A549 (cell line): Measurements from ENCODE around the gene PEX11B. TPM values are rescaled to one million over a fixed set of nuclear protein-coding genes. Genes with fewer than 3 reads are reported as not detected.

Experiments used
- ATAC-seq, 2 experiments: fragments of 200-7000 bp in 1 of 2; fragments of >200 bp in 1 of 2; cut with Nextera tagmentation in 1 of 2; cut with Tn5 transposase in 1 of 2; 3 replicates each; pipeline versions ENCODE4 v1.8.0 to v1.9.1; 2018 to 2020; ENCODE audit warnings: mild to moderate bottlenecking in 1 of 2, moderate library complexity in 1 of 2
- CTCF ChIA-PET: fragments of 300-600 bp; sonication (Branson Sonifier 250); formaldehyde crosslinking; extraction: SDS; loops from one replicate; lab custom pipeline; 2021; ENCODE audit warnings: antibody characterized with exemption, inconsistent platforms; lab: Yijun Ruan, JAX
- POLR2A ChIA-PET: fragments of 350-600 bp; formaldehyde crosslinking; extraction: SDS; loops from one replicate; lab custom pipeline; 2021; ENCODE audit warnings: antibody characterized with exemption, inconsistent platforms; lab: Yijun Ruan, JAX
- DNase-seq, 2 experiments: peaks; one replicate each; pipeline versions ENCODE4 v3.0.0 to v3.0.0-alpha.2; 2011 to 2016; ENCODE audit warnings: low read depth in 1 of 2, low spot score in 1 of 2
- FAIRE-seq: peaks from 2 replicates; lab custom pipeline; 2011; peaks lifted over from hg19 to GRCh38; lab: Jason Lieb, UNC
- H3K27ac ChIP-seq, 2 experiments: fragments of >200 bp; sonication (Bioruptor Twin); formaldehyde crosslinking; 3 replicates each; pipeline ENCODE4 v1.5.1; 2016 to 2017
- H3K4me1 ChIP-seq: fragments of >200 bp; sonication (Bioruptor Twin); formaldehyde crosslinking; 3 replicates; pipeline ENCODE4 v1.6.1; 2016
- H3K4me2 ChIP-seq: fragments of >200 bp; sonication (Bioruptor Twin); formaldehyde crosslinking; 3 replicates; pipeline ENCODE4 v1.6.1; 2016
- H3K4me3 ChIP-seq: fragments of >200 bp; sonication (Bioruptor Twin); formaldehyde crosslinking; 3 replicates; pipeline ENCODE4 v1.5.1; 2016
- H3K9me3 ChIP-seq: fragments of >200 bp; sonication (Bioruptor Twin); formaldehyde crosslinking; 3 replicates; pipeline ENCODE4 v1.6.1; 2016
- BHLHE40 ChIP-seq: IDR thresholded peaks from 2 replicates; pipeline ENCODE4 v1.6.1; 2012; ENCODE audit warnings: low read depth, low read length, inconsistent platforms
- CEBPB ChIP-seq, 2 experiments: fragments of >200 bp in 1 of 2; sonication (Bioruptor Twin) in 1 of 2; formaldehyde crosslinking in 1 of 2; IDR thresholded peaks; 2 replicates each; pipeline ENCODE4 v1.6.1; 2012 to 2016
- CHD2 ChIP-seq: fragments of 150-350 bp; IDR thresholded peaks from 2 replicates; pipeline ENCODE4 v1.6.1; 2014; ENCODE audit warnings: low read length; ENCODE audit not compliant: partially characterized antibody
- E2F6 ChIP-seq: IDR thresholded peaks from 2 replicates; pipeline ENCODE4 v1.6.1; 2012; ENCODE audit warnings: low read depth, borderline replicate concordance
- EP300 ChIP-seq, 2 experiments: fragments of >200 bp; sonication (Bioruptor Twin); formaldehyde crosslinking; IDR thresholded peaks; 2 replicates in 1 of 2; 3 replicates in 1 of 2; pipeline ENCODE4 v1.6.1; 2016 to 2017
- FOSB ChIP-seq: fragments of 250-450 bp; sonication (Bioruptor Pico); IDR thresholded peaks from 2 replicates; pipeline ENCODE4 v1.5.0; 2020; ENCODE audit warnings: mild to moderate bottlenecking, moderate library complexity
- GATA3 ChIP-seq: IDR thresholded peaks from 2 replicates; pipeline ENCODE4 v1.6.1; 2012; ENCODE audit warnings: borderline replicate concordance
- HDAC2 ChIP-seq: fragments of 200-600 bp; sonication (generic); IDR thresholded peaks from 2 replicates; pipeline ENCODE4 v1.6.1; 2016
- HMGXB4 ChIP-seq: fragments of 250-450 bp; sonication (Bioruptor Pico); IDR thresholded peaks from 2 replicates; pipeline ENCODE4 v1.5.0; 2021; ENCODE audit warnings: mild to moderate bottlenecking, moderate library complexity, borderline replicate concordance
- HOXA7 ChIP-seq: fragments of 250-450 bp; sonication (Bioruptor Pico); IDR thresholded peaks from 2 replicates; pipeline ENCODE4 v1.5.0; 2020; ENCODE audit warnings: mild to moderate bottlenecking, moderate library complexity
- HOXB13 ChIP-seq: fragments of 250-450 bp; sonication (Bioruptor Pico); IDR thresholded peaks from 2 replicates; pipeline ENCODE4 v1.5.0; 2020; ENCODE audit warnings: low read depth, mild to moderate bottlenecking, moderate library complexity
- HOXB5 ChIP-seq: fragments of 250-450 bp; sonication (Bioruptor Pico); IDR thresholded peaks from 2 replicates; pipeline ENCODE4 v1.5.0; 2020; ENCODE audit warnings: mild to moderate bottlenecking, moderate library complexity
- JUN ChIP-seq, 2 experiments: fragments of >200 bp; sonication (Bioruptor Twin); formaldehyde crosslinking; IDR thresholded peaks; 2 replicates in 1 of 2; 3 replicates in 1 of 2; pipeline ENCODE4 v1.6.1; 2016 to 2017
- JUNB ChIP-seq: fragments of >200 bp; sonication (Bioruptor Twin); formaldehyde crosslinking; IDR thresholded peaks from 2 replicates; pipeline ENCODE4 v1.6.1; 2016
- KDM1A ChIP-seq: fragments of 200-600 bp; sonication (generic); IDR thresholded peaks from 2 replicates; pipeline ENCODE4 v1.6.1; 2016; ENCODE audit warnings: low read depth, mild to moderate bottlenecking
- MYC ChIP-seq: IDR thresholded peaks from 2 replicates; pipeline ENCODE4 v1.6.1; 2012; ENCODE audit warnings: mild to moderate bottlenecking, inconsistent platforms, low read length, improper control_type of control experiment, borderline replicate concordance
- NPAS2 ChIP-seq: fragments of 250-450 bp; sonication (Bioruptor Pico); IDR thresholded peaks from 2 replicates; pipeline ENCODE4 v1.8.0; 2022; ENCODE audit warnings: mild to moderate bottlenecking, moderate library complexity, borderline replicate concordance
- NR3C1 ChIP-seq: fragments of >200 bp; sonication (Bioruptor Twin); formaldehyde crosslinking; IDR thresholded peaks from 3 replicates; pipeline ENCODE4 v1.6.1; 2017
- PBX3 ChIP-seq: IDR thresholded peaks from 2 replicates; pipeline ENCODE4 v1.6.1; 2012
- POLR2AphosphoS2 ChIP-seq: conservative IDR thresholded peaks from 2 replicates; pipeline ENCODE4 v1.6.1; 2012; ENCODE audit warnings: low read length, improper control_type of control experiment, inconsistent platforms
- RCOR1 ChIP-seq: fragments of 150-350 bp; IDR thresholded peaks from 2 replicates; pipeline ENCODE4 v1.6.1; 2014; ENCODE audit warnings: antibody characterized with exemption, low read length, low read depth
- REST ChIP-seq: fragments of 200-600 bp; sonication (generic); IDR thresholded peaks from 2 replicates; pipeline ENCODE4 v1.6.1; 2016; ENCODE audit warnings: antibody characterized with exemption, mild to moderate bottlenecking, moderate library complexity
- SMC3 ChIP-seq: fragments of >200 bp; sonication (Bioruptor Twin); formaldehyde crosslinking; IDR thresholded peaks from 3 replicates; pipeline ENCODE4 v1.6.1; 2018; ENCODE audit warnings: inconsistent platforms
- USF2 ChIP-seq: fragments of 450-650 bp; IDR thresholded peaks from 2 replicates; pipeline ENCODE4 v1.6.1; 2014; ENCODE audit warnings: antibody characterized with exemption
- ZC3H11A ChIP-seq: fragments of 450-650 bp; IDR thresholded peaks from 2 replicates; pipeline ENCODE4 v1.6.1; 2014; ENCODE audit warnings: antibody characterized with exemption, mild to moderate bottlenecking
- ZFP36 ChIP-seq: fragments of 450-650 bp; IDR thresholded peaks from 2 replicates; pipeline ENCODE4 v1.6.1; 2014; ENCODE audit warnings: borderline replicate concordance; ENCODE audit not compliant: partially characterized antibody
- ZNF302 ChIP-seq: fragments of 250-450 bp; sonication (Bioruptor Pico); IDR thresholded peaks from 2 replicates; pipeline ENCODE4 v1.9.0; 2021; ENCODE audit warnings: inconsistent platforms, mild to moderate bottlenecking, moderate library complexity
- ZSCAN20 ChIP-seq: fragments of 250-450 bp; sonication (Bioruptor Pico); IDR thresholded peaks from 2 replicates; pipeline ENCODE4 v1.8.0; 2022; ENCODE audit warnings: mild to moderate bottlenecking, moderate library complexity
- WGBS: methylation state at CpG from one replicate; pipeline ENCODE4 v1.1.6; 2017; ENCODE audit errors: missing lambda C conversion rate; 5-methylcytosine and 5-hydroxymethylcytosine counted together
- polyA plus RNA-seq, 4 experiments: library from polyadenylated mRNA; depleted of rRNA in 3 of 4; stranded (reverse); fragments of >200 nt; fragmentation: RNase III in 1 of 4; extraction: RNeasy Plus Mini Kit Qiagen cat#74134 plus additional on column Dnase treatment in 1 of 4; gene quantifications; 2 replicates in 3 of 4; 3 replicates in 1 of 4; pipeline ENCODE4 v1.2.3, GENCODE V29; 2011 to 2017

The PEX11B gene
- polyA plus RNA-seq, 2 of the 4 experiments (the other 2 are of a cell fraction): 13.9 to 40.6 TPM

- WGBS: 92% methylated on average over 6 of the region's 6 CpGs
- no peaks in the 10 kb centered on the region for H3K4me1 ChIP-seq
- ATAC-seq: no peak
- no peak for FAIRE-seq
- H3K4me3 ChIP-seq: no peak overlapping the region
- no peak for DNase-seq
- TF ChIP-seq ZNF302 (no peak), MYC (no peak), NR3C1 (no peak), SMC3 (no peak), CHD2 (no peak), E2F6 (no peak), HOXA7 (no peak), FOSB (CRISPR knock-in tag) (no peak), HOXB13 (CRISPR knock-in tag) (no peak), ZSCAN20 (CRISPR knock-in tag) (no peak), NPAS2 (CRISPR knock-in tag) (no peak), HDAC2 (no peak), ZC3H11A (no peak), JUN (IDR thresholded peaks at IDR 0.05) (no peak), GATA3 (no peak), POLR2AphosphoS2 (no peak), HOXB5 (CRISPR knock-in tag) (no peak)
- no peak overlapping the region for H3K4me2 ChIP-seq
- CTCF ChIA-PET: interaction anchor here (0.8 to 2.3 kb wide), 8 partner anchors 15 to 98 kb away, joined by 3 to 8 read pairs (median 4); partner anchors contain the start of genes ITGA10, LIX1L, NUDT17 and RBM8A
- H3K9me3 ChIP-seq: no peaks in the 10 kb centered on the region
- POLR2A ChIA-PET: interaction anchor here (1.5 kb wide), 1 partner anchor 14 kb away, joined by 3 read pairs; no protein-coding TSS in a partner anchor
- no peak overlapping the region for H3K27ac ChIP-seq
Measured at GRCh38 chr1:145942871-145943270, 24.4 kb upstream of the PEX11B start.

- DNase-seq (no peak), ATAC-seq (no peak), FAIRE-seq (no peak)
- TF ChIP-seq USF2 (no peak), ZFP36 (no peak), EP300 (IDR thresholded peaks at IDR 0.05) (no peak), BHLHE40 (no peak)
- no peaks in the 10 kb centered on the region for H3K9me3 ChIP-seq
- H3K4me3 ChIP-seq: no peak overlapping the region
- CTCF ChIA-PET: interaction anchor here (0.5 to 1.6 kb wide), 6 partner anchors 11 to 88 kb away, joined by 3 to 5 read pairs (median 4); partner anchors contain the start of gene ITGA10
- H3K4me1 ChIP-seq: no peaks in the 10 kb centered on the region
- no peak overlapping the region for H3K27ac ChIP-seq
- H3K4me2 ChIP-seq: no peak overlapping the region
- POLR2A ChIA-PET: interaction anchor here (1.5 kb wide), 1 partner anchor 15 kb away, joined by 3 read pairs; no protein-coding TSS in a partner anchor
- 83% methylated on average over 4 of the region's 4 CpGs for WGBS
Measured at GRCh38 chr1:145942405-145942804, 23.9 kb upstream of the PEX11B start.

GRCh38 chr1:145937436-145937835 is 18.9 kb upstream of the PEX11B start:
- TF ChIP-seq EP300 (IDR thresholded peaks at IDR 0.05) (no peak), RCOR1 (no peak), HMGXB4 (CRISPR knock-in tag) (no peak), POLR2AphosphoS2 (no peak), REST (no peak), PBX3 (no peak), BHLHE40 (no peak), ZSCAN20 (CRISPR knock-in tag) (no peak), KDM1A (no peak), JUNB (no peak), SMC3 (no peak), ZNF302 (no peak), CEBPB (IDR thresholded peaks at IDR 0.05) (no peak)
- Histone ChIP-seq H3K27ac (no peak overlapping the region), H3K4me1 (no peaks in the 10 kb centered on the region), H3K9me3 (no peaks in the 10 kb centered on the region), H3K4me2 (no peak overlapping the region), H3K4me3 (no peak overlapping the region)
- no peak for ATAC-seq
- ChIA-PET CTCF (interaction anchor here (0.8 to 1.3 kb wide), 3 partner anchors 45 to 76 kb away, joined by 3 to 8 read pairs (median 4); no protein-coding TSS in a partner anchor), POLR2A (interaction anchor here (2.2 kb wide), 1 partner anchor 10 kb away, joined by 9 read pairs; the partner anchor contains the start of gene RBM8A)
- no peak for DNase-seq
- WGBS: 94% methylated on average over 1 of the region's 1 CpG
- no peak for FAIRE-seq
